WI38 (cell line): ENCODE results near the gene FEV.

Experiments used
- H3K4me3 ChIP-seq: 2 replicates; pipeline ENCODE4 v1.5.1; 2011; ENCODE audit warnings: low read depth, mild to moderate bottlenecking, control low read depth, low read length
- TF ChIP-seq, protein P1 (sequence below): IDR thresholded peaks from 2 replicates; pipeline ENCODE4 v1.5.1; 2012; ENCODE audit warnings: low read depth, mild to moderate bottlenecking, control low read depth, low read length

FEV gene

DNA sequence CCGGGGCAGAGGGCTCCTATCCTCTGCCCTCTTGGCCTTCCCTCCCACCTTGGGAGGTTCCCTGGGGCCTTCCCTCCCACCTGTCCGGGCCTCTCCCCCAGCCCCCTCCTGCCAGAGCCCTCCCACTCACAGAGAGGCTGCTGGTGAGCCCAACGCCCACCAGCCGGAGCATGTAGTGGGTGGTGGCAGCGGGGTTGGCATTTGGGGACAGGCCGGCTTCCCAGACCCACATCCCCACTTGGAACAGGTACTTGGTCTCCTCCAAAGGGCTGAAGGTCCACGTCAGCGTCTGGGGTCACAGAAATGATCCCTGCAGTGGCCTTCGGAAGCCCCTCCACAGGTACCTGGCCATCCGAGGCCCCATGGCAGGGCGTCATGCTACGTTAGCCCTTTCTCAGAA, 37.1 kb upstream of the FEV start:
- no peak overlapping the region for H3K4me3 ChIP-seq
- TF ChIP-seq, protein P1, sequence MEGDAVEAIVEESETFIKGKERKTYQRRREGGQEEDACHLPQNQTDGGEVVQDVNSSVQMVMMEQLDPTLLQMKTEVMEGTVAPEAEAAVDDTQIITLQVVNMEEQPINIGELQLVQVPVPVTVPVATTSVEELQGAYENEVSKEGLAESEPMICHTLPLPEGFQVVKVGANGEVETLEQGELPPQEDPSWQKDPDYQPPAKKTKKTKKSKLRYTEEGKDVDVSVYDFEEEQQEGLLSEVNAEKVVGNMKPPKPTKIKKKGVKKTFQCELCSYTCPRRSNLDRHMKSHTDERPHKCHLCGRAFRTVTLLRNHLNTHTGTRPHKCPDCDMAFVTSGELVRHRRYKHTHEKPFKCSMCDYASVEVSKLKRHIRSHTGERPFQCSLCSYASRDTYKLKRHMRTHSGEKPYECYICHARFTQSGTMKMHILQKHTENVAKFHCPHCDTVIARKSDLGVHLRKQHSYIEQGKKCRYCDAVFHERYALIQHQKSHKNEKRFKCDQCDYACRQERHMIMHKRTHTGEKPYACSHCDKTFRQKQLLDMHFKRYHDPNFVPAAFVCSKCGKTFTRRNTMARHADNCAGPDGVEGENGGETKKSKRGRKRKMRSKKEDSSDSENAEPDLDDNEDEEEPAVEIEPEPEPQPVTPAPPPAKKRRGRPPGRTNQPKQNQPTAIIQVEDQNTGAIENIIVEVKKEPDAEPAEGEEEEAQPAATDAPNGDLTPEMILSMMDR: no peak

DNA sequence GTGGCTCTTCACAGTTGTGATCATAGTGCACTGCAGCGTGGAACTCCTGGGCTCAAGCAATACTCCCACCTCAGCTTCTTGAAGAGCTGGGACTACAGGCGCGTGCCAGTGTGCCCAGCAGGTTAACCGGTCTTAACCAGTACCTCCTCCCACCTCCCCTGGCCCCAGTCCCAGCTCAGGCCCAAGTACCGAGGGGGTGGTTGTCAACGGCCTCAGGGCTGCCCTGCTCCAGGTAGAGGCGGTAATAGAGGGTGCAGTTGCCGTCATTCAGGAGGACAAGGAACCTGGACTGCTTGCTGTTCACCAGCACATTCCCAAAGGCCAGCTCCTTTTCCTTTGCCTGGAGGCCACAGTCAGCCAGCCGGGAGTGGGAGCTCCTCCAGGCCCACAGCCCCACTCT, 36.6 kb upstream of the FEV start:
- TF ChIP-seq, protein P1: no peak
- no peak overlapping the region for H3K4me3 ChIP-seq

DNA sequence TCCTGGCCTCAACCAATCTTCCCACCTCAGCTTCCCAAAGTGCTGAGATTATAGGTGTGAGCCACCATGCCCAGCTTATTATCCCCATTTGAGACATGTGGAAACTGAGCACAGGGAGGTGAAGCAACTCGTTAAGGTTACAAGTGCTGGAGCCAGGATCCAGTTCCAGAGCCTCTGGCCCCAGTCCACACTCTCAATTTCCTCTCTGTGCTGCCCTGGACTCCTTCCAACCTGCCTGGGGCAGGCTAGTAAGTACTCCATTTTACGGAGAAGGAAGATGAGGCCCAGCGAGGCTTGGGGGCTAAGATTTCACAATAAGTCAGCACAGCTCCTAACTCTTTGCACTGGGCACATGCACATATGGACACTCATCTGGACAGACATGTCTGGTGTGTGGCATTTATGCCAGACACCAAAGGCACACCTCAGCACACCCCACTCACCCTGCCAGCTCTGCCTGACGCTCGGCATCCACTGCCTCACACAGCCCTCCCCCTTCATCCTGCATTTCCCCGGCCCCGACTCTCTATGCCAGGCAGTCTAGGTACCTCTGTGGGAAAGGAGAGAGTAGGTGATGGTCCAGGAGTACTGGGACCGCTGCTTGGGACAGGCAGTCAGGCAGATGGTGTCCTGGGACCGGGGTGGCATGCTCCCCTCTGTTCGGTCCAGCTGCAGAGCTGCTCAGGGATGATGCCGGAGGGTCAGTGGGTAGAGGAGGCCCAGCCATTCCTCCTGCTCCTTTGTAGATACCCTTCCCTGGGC, 35.8 kb upstream of the FEV start:
- TF ChIP-seq, protein P1: no peak

DNA sequence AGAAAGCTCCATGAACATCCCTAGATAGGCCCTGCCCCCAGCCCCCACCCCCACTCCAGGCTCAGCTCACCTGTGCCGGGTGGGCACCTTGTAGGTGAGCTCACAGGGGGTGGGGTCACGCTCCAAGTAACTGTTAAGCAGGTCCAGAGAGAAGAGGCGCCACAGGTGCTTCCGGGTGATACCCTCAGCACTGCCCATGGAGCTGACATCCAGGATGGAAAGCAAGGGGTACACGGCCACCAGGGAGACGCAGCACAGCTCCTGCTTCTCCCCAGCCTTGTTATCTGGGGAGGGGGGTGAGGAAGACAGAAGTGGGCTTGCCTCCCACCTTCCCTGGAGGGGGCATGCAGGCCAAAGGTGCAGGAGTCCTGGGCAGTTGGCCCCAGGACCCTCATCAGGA, 34.5 kb upstream of the FEV start:
- H3K4me3 ChIP-seq: no peak overlapping the region
- TF ChIP-seq, protein P1: no peak

More for the DNA sequence above, 35.8 kb upstream of the FEV start:
- no peak overlapping the region for H3K4me3 ChIP-seq

DNA sequence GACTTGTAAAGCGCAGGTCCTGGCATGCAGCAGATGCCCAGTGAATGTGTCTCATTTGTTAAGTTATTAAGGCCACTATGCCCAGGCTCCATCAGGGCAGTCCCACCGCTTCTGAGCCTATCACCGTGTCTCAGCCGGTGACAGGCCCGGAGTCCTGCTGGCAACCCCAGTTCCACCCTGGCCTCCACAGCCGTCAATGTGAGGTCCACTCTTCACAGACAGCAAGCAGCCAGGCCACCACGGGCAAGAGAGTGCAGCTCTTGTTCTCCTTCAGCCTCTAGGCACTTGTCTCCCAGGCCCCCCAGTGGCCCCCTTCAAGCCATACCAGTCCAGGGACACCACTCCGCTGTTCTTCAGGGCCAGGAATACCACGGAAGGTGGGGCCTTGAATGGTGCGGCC, 33.7 kb upstream of the FEV start:
- TF ChIP-seq, protein P1: no peak
- H3K4me3 ChIP-seq: no peak overlapping the region

DNA sequence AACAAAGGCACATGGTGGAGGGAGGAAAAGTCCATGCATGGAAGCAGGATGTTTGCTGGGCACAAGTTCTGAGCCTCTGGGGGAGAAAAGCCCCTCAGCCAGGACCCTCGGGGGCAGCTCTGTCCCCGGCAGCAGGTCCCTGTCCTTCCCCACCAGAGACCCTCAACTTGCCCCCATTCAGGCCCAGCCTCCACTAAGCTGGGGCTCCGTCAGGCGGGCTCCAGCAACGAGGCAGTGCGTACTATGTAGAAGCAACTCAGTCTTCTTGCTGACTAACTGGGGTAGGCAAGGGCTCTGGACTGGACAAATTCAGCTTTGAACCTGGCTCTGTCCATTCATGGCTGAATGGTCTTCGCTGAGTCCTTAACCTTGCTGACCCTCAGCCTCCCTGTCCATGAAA, 33.3 kb upstream of the FEV start:
- H3K4me3 ChIP-seq: no peak overlapping the region
- TF ChIP-seq, protein P1: no peak

DNA sequence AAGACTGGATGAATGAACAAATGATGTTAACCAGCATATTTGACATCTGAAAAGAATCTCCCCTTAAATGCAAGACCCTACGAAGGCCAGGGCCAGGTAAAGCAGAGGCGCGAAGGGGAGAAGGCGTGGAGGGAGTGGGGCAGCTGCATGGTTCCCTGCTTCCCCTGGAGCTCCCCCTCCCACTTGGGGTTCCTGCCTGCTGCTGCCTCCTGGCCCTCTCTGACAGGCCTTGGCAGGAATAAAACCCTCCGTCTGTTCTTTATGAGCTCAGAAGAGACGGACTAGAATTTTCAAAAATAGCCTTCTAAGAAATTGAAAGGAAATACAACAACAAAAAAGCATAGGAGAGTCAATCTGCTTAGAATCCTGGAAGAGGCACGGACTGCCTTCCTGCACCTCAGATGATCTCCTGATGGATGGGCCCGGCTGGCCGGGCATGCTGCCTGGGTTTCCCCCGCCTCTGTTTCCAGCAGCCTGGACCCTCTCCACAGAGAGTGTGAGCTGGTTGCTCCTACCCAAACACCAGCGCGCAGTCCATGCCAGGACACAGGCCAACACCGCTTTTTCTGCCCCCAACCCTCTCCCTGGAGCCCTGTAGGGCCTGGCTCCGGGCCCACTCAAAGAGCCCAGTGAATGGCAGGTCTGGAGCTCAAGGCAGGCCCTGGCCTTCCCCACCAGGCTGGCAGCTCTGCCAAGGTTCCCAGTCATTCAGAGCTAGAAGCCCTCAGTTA, 32.4 kb upstream of the FEV start:
- TF ChIP-seq, protein P1: no peak

More for the DNA sequence above, 32.4 kb upstream of the FEV start:
- H3K4me3 ChIP-seq: no peak overlapping the region
